ENCODE results near the gene TMEM98.

DNA sequence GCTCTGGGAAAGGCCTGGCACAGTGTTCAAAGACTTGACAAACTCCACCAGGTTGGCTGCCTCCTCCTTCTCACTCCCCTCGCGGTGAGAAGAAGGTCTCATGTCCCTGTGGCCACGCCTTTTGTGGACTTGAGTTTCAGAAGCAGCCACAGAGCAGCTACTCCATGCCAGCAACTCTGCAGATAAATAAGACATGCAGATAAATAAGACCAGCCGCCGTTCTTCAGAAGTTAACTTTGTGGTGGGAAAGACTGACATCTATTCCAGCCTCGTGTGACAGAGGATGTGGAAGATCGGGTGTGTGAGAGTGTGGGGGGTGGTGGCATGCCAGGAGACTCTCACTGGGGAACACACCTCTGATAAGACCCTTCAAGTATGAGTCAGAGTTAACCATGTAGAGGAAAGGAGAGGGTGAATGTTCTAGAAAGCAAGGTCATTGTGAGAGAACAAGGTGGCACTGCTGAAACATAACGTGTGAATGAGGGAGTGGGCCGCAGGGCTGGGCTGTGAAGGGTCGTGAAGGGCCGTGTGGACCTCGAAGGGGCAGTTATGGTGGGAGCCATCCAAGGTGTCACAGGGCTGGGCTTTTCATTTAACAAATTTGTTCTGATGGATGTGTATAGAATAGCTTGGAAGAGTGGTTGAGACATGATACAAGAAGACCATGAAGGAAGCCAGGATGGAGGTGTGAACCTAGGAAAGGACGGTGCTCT lies 64.5 kb downstream of the TMEM98 start:
- no peak for TF ChIP-seq POLR2A (IDR thresholded peaks at IDR 0.05; ENCODE audit: low read depth)
- TF ChIP-seq, protein P1, sequence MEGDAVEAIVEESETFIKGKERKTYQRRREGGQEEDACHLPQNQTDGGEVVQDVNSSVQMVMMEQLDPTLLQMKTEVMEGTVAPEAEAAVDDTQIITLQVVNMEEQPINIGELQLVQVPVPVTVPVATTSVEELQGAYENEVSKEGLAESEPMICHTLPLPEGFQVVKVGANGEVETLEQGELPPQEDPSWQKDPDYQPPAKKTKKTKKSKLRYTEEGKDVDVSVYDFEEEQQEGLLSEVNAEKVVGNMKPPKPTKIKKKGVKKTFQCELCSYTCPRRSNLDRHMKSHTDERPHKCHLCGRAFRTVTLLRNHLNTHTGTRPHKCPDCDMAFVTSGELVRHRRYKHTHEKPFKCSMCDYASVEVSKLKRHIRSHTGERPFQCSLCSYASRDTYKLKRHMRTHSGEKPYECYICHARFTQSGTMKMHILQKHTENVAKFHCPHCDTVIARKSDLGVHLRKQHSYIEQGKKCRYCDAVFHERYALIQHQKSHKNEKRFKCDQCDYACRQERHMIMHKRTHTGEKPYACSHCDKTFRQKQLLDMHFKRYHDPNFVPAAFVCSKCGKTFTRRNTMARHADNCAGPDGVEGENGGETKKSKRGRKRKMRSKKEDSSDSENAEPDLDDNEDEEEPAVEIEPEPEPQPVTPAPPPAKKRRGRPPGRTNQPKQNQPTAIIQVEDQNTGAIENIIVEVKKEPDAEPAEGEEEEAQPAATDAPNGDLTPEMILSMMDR (IDR thresholded peaks at IDR 0.05): no peak
- no peak for TF ChIP-seq POLR2AphosphoS5 (IDR thresholded peaks at IDR 0.05)

Data from esophagus muscularis mucosa (tissue), 3 donors.